Epithelial cell of esophagus (primary cell): ENCODE measurements around the gene CERK.
"Not testable (repeated sequence)": the region's sequence is repeated elsewhere in the genome, so short reads cannot be mapped to it uniquely, and the experiment has no call there.

ENCODE experiments used
- DNase-seq: peaks from one replicate; pipeline ENCODE4 v3.0.0; 2010; ENCODE audit warnings: low read depth
- H3K4me3 ChIP-seq: 2 replicates; pipeline ENCODE4 v1.5.1; 2011; ENCODE audit warnings: mild to moderate bottlenecking, low read length, control low read depth
- CTCF ChIP-seq: IDR thresholded peaks from 2 replicates; pipeline ENCODE4 v1.5.1; 2011; ENCODE audit warnings: low read depth, mild to moderate bottlenecking, low read length, control low read depth, inconsistent platforms; ENCODE audit not compliant: insufficient read depth; ENCODE audit errors: missing control alignments

The CERK gene

GRCh38 chr22:46637711-46638600, 100.1 kb downstream of the CERK start:
- H3K4me3 ChIP-seq = no peak overlapping the region
- DNase-seq = no peak
- TF ChIP-seq CTCF = no peak

GRCh38 chr22:46636221-46637002, 101.6 kb downstream of the CERK start:
- no peak overlapping the region for H3K4me3 ChIP-seq
- no peak for DNase-seq
- TF ChIP-seq CTCF = no peak

- no peak overlapping the region for H3K4me3 ChIP-seq
- no peak for DNase-seq
- TF ChIP-seq CTCF = no peak
These were observed 102.3 kb downstream of the CERK start for GRCh38 chr22:46635756-46636155.

- not testable (repeated sequence) for DNase-seq, H3K4me3 ChIP-seq
These were observed 102.9 kb downstream of the CERK start for GRCh38 chr22:46634973-46635685.
